Heart left ventricle (tissue), 13 donors: ENCODE measurements around the gene SLC4A4.

Source experiments
- CTCF ChIP-seq, 12 donors: fragments of 200-600 bp; sonication (generic) in 4 of 12; IDR thresholded peaks; one replicate each; pipeline versions ENCODE4 v1.5.0 to v1.8.0; 2018 to 2022; ENCODE audit warnings: antibody characterized with exemption in 12 of 12, mild to moderate bottlenecking in 5 of 12
- POLR2A ChIP-seq, 2 donors: fragments of 450-650 bp; IDR thresholded peaks; one replicate each; pipeline ENCODE4 v1.6.1; 2017; ENCODE audit warnings: antibody characterized with exemption in 2 of 2, mild to moderate bottlenecking in 2 of 2, moderate library complexity in 2 of 2
- donor health status: ischemic (EF 13 %, LVEDD 7.1; RV severe dilation, severe dysfunction).
- donor health status: DM: no; HTN: yes; CAD: no.
- donor health status: DM: no; HTN: no; CAD: no.
- donor health status: ischemic (EF 25% LVEDD 6.9; RV normal size, moderate dysfunction).
- donor health status: ischemic (EF 25% LVEDD 5.7; RV mildly dilated, moderate dysfunction).
- donor health status: ischemic (EF 35%, LVEDD 5.7; RV mildly dilated, moderate dysfunction).
- donor health status: nonischemic (EF 11% LVEDD 7.7; RV severe dilation, severe dysfunction).
- donor health status: DM: yes; HTN: yes; CAD: no.
- donor health status: PGD.
- donor health status: ischemic (EF 29% LVEDD 5.4; RV normal size, mild dysfunction).
- donor health status: nonischemic (EF 23%, LVEDD 6.1; RV moderate dilation, normal function).

GRCh38 chr4:71498002-71498401, 159.2 kb downstream of the SLC4A4 start:
- TF ChIP-seq CTCF (IDR thresholded peaks at IDR 0.05) (no peak), POLR2A (IDR thresholded peaks at IDR 0.05) (no peak)
